Trophoblast cell (in vitro differentiated cells and primary cell): ENCODE measurements around the gene SLC44A2.
A peak's percentile ranks its signal among the peaks of the same experiment; 100 is the strongest.

Experiments
- DNase-seq, 2 donors: peaks; one replicate each; pipeline ENCODE4 v3.0.0-alpha.2; 2016
- H2AFZ ChIP-seq: 2 replicates; pipeline ENCODE4 v1.6.1; 2013; ENCODE audit warnings: low read length, moderate library complexity, mild to moderate bottlenecking; ENCODE audit not compliant: insufficient read depth, poor library complexity
- H2AK5ac ChIP-seq: 2 replicates; pipeline ENCODE4 v1.6.1; 2013; ENCODE audit warnings: mild to moderate bottlenecking, low read length
- H2BK120ac ChIP-seq: 2 replicates; pipeline ENCODE4 v1.6.1; 2013; ENCODE audit warnings: low read length, mild to moderate bottlenecking, moderate library complexity; ENCODE audit not compliant: insufficient read depth, poor library complexity
- H2BK12ac ChIP-seq: 2 replicates; pipeline ENCODE4 v1.6.1; 2013; ENCODE audit warnings: mild to moderate bottlenecking, low read length, moderate library complexity
- H2BK5ac ChIP-seq: 2 replicates; pipeline ENCODE4 v1.6.1; 2013; ENCODE audit warnings: low read length, low read depth, moderate library complexity, mild to moderate bottlenecking; ENCODE audit not compliant: poor library complexity
- H3K14ac ChIP-seq: 2 replicates; pipeline ENCODE4 v1.6.1; 2013; ENCODE audit warnings: mild to moderate bottlenecking, low read length
- H3K18ac ChIP-seq: 2 replicates; pipeline ENCODE4 v1.6.1; 2013; ENCODE audit warnings: mild to moderate bottlenecking, low read length
- H3K23ac ChIP-seq: 2 replicates; pipeline ENCODE4 v1.6.1; 2013; ENCODE audit warnings: low read length
- H3K27ac ChIP-seq: 2 replicates; pipeline ENCODE4 v1.5.1; 2013; ENCODE audit warnings: low read depth, mild to moderate bottlenecking, inconsistent platforms, low read length, moderate library complexity
- H3K27me3 ChIP-seq: 2 replicates; pipeline ENCODE4 v1.6.1; 2013; ENCODE audit warnings: inconsistent platforms, mild to moderate bottlenecking, low read length, moderate library complexity; ENCODE audit not compliant: insufficient read depth
- H3K36me3 ChIP-seq, 2 experiments: 1 replicate in 1 of 2; 2 replicates in 1 of 2; pipeline ENCODE4 v1.6.1; 2013; ENCODE audit warnings: low read length in 2 of 2, mild to moderate bottlenecking in 2 of 2, moderate library complexity in 1 of 2; ENCODE audit not compliant: insufficient read depth in 2 of 2, control insufficient read depth in 1 of 2
- H3K4ac ChIP-seq: 2 replicates; pipeline ENCODE4 v1.6.1; 2013; ENCODE audit warnings: low read depth, mild to moderate bottlenecking, low read length, moderate library complexity
- H3K4me1 ChIP-seq, 2 experiments: 1 replicate in 1 of 2; 2 replicates in 1 of 2; pipeline ENCODE4 v1.6.1; 2013; ENCODE audit warnings: low read length in 2 of 2, mild to moderate bottlenecking in 2 of 2, moderate library complexity in 1 of 2; ENCODE audit not compliant: insufficient read depth in 2 of 2, control insufficient read depth in 1 of 2
- H3K4me2 ChIP-seq: 2 replicates; pipeline ENCODE4 v1.6.1; 2013; ENCODE audit warnings: inconsistent platforms, mild to moderate bottlenecking, low read length, moderate library complexity
- H3K4me3 ChIP-seq: 2 replicates; pipeline ENCODE4 v1.5.1; 2013; ENCODE audit warnings: mild to moderate bottlenecking, low read depth, low read length, inconsistent platforms
- H3K79me1 ChIP-seq: one replicate; pipeline ENCODE4 v1.6.1; 2013; ENCODE audit warnings: low read length
- H3K79me2 ChIP-seq: 2 replicates; pipeline ENCODE4 v1.6.1; 2013; ENCODE audit warnings: low read length, mild to moderate bottlenecking; ENCODE audit not compliant: control insufficient read depth, insufficient read depth, poor library complexity
- H3K9ac ChIP-seq: 2 replicates; pipeline ENCODE4 v1.6.1; 2013; ENCODE audit warnings: mild to moderate bottlenecking, low read length
- H3K9me3 ChIP-seq: 2 replicates; pipeline ENCODE4 v1.6.1; 2013; ENCODE audit warnings: low read depth, mild to moderate bottlenecking, control low read depth, inconsistent platforms, low read length; ENCODE audit not compliant: insufficient read depth
- H4K12ac ChIP-seq: 2 replicates; pipeline ENCODE4 v1.6.1; 2013; ENCODE audit warnings: low read depth, mild to moderate bottlenecking, low read length, moderate library complexity
- H4K8ac ChIP-seq: 2 replicates; pipeline ENCODE4 v1.6.1; 2013; ENCODE audit warnings: low read depth, mild to moderate bottlenecking, low read length, moderate library complexity
- H4K91ac ChIP-seq: one replicate; pipeline ENCODE4 v1.6.1; 2013; ENCODE audit warnings: low read depth, mild to moderate bottlenecking, low read length, moderate library complexity
- whole genome bisulfite sequencing: extraction: QIAGEN DNeasy Blood & Tissue Kit; methylation state at CpG from one replicate; pipeline ENCODE4 v1.1.7; 2013; ENCODE audit warnings: missing lambda C conversion rate; ENCODE audit not compliant: insufficient read length, insufficient coverage; ENCODE audit errors: extremely low coverage; 5-methylcytosine and 5-hydroxymethylcytosine counted together

SLC44A2 gene

DNA sequence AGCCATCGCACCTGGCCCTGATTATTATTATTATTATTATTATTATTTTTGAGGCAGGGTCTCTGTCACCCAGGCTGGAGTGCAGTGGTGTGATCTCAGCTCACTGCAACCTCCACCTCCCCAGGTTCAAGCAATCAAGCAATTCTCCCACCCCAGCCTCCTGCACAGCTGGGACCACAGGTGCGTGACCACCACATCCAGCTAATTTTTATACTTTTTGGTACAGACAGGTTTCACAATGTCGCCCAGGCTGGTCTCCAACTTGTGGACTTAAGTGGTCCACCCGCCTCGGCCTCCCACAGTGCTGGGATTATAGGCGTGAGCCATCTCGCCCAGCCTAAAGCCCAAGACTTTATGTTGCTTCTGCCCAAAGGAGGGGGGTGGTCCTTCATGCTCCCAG lies 32.2 kb upstream of the SLC44A2 start:
- Histone ChIP-seq H4K91ac (peak overlapping the region; percentile 4), H3K4me2 (no peak overlapping the region), H3K79me1 (no peaks in the 10 kb centered on the region), H3K36me3 (no peaks in the 10 kb centered on the region), H3K9me3 (peaks cover 4% of the 10 kb centered on the region), H3K23ac (no peak overlapping the region), H2BK5ac (no peak overlapping the region), H2BK12ac (peak overlapping the region; percentile 23), H3K14ac (no peak overlapping the region), H3K4me1 (peaks cover 2 to 4% of the 10 kb centered on the region in 2 experiments), H2AK5ac (no peak overlapping the region), H3K4me3 (no peak overlapping the region), H2BK120ac (no peak overlapping the region), H3K4ac (no peak overlapping the region), H3K18ac (peak overlapping the region; percentile 11), H4K12ac (no peak overlapping the region), H3K9ac (no peak overlapping the region), H2AFZ (no peak overlapping the region), H3K79me2 (no peaks in the 10 kb centered on the region), H4K8ac (no peak overlapping the region), H3K27ac (no peak overlapping the region), H3K27me3 (no peaks in the 10 kb centered on the region)
- DNase-seq, result no peak
- WGBS, result no CpG with 5 or more reads among the region's 7 CpGs

GRCh38 chr19:10593820-10594637 lies 31.3 kb upstream of the SLC44A2 start:
- Histone ChIP-seq H3K4me1 (peaks cover 2 to 4% of the 10 kb centered on the region in 2 experiments), H2BK120ac (no peak overlapping the region), H3K4me2 (no peak overlapping the region), H3K23ac (peak overlapping the region; percentile 58), H3K9me3 (peaks cover 4% of the 10 kb centered on the region), H3K4ac (no peak overlapping the region), H3K36me3 (no peaks in the 10 kb centered on the region), H3K9ac (peak overlapping the region; percentile 34), H2BK12ac (no peak overlapping the region), H3K18ac (no peak overlapping the region), H3K79me1 (no peaks in the 10 kb centered on the region), H4K91ac (no peak overlapping the region), H3K27ac (peak overlapping the region; percentile 6), H3K4me3 (no peak overlapping the region), H2AFZ (no peak overlapping the region), H3K79me2 (no peaks in the 10 kb centered on the region), H2BK5ac (no peak overlapping the region), H3K27me3 (no peaks in the 10 kb centered on the region), H4K12ac (no peak overlapping the region), H2AK5ac (no peak overlapping the region), H4K8ac (no peak overlapping the region), H3K14ac (no peak overlapping the region)
- no CpG with 5 or more reads among the region's 9 CpGs for WGBS
- peak; percentile 58 to 65 for DNase-seq

- no CpG with 5 or more reads among the region's 5 CpGs for WGBS
- DNase-seq, result no peak
- H2AK5ac ChIP-seq, result no peak overlapping the region
- H3K27me3 ChIP-seq, result no peaks in the 10 kb centered on the region
- peaks cover 20 to 25% of the 10 kb centered on the region in 2 experiments for H3K4me1 ChIP-seq
- no peak overlapping the region for H2BK120ac ChIP-seq
- H2BK5ac ChIP-seq, result no peak overlapping the region
- no peak overlapping the region for H3K4ac ChIP-seq
- no peak overlapping the region for H2AFZ ChIP-seq
- H3K9me3 ChIP-seq, result no peaks in the 10 kb centered on the region
- no peak overlapping the region for H3K18ac ChIP-seq
- no peak overlapping the region for H3K4me2 ChIP-seq
- no peak overlapping the region for H3K9ac ChIP-seq
- no peak overlapping the region for H2BK12ac ChIP-seq
- no peak overlapping the region for H3K14ac ChIP-seq
- no peak overlapping the region for H3K27ac ChIP-seq
- H3K4me3 ChIP-seq, result no peak overlapping the region
- no peak overlapping the region for H4K12ac ChIP-seq
- peaks cover 9% of the 10 kb centered on the region for H3K79me2 ChIP-seq
- H3K79me1 ChIP-seq, result peaks cover 20% of the 10 kb centered on the region
- no peak overlapping the region for H4K8ac ChIP-seq
- no peak overlapping the region for H3K23ac ChIP-seq
- H4K91ac ChIP-seq, result no peak overlapping the region
- peaks cover 0 to 5% of the 10 kb centered on the region in 2 experiments for H3K36me3 ChIP-seq
These were observed 25.2 kb upstream of the SLC44A2 start for GRCh38 chr19:10600149-10600548.

GRCh38 chr19:10601999-10602329 lies 23.4 kb upstream of the SLC44A2 start:
- peak overlapping the region; percentile 33 for H4K8ac ChIP-seq
- H3K36me3 ChIP-seq, result peaks cover 0 to 5% of the 10 kb centered on the region in 2 experiments
- no peak overlapping the region for H3K9ac ChIP-seq
- H3K79me2 ChIP-seq, result peaks cover 9% of the 10 kb centered on the region
- no peak overlapping the region for H3K27ac ChIP-seq
- H3K14ac ChIP-seq, result no peak overlapping the region
- peaks cover 20% of the 10 kb centered on the region for H3K79me1 ChIP-seq
- no peak overlapping the region for H4K91ac ChIP-seq
- H2AFZ ChIP-seq, result peak overlapping the region; percentile 32
- no peak overlapping the region for H2BK120ac ChIP-seq
- DNase-seq, result no peak
- no peak overlapping the region for H4K12ac ChIP-seq
- no peak overlapping the region for H3K4me2 ChIP-seq
- no peaks in the 10 kb centered on the region for H3K9me3 ChIP-seq
- H2BK5ac ChIP-seq, result no peak overlapping the region
- no peaks in the 10 kb centered on the region for H3K27me3 ChIP-seq
- no CpG with 5 or more reads among the region's 7 CpGs for WGBS
- no peak overlapping the region for H3K23ac ChIP-seq
- no peak overlapping the region for H2AK5ac ChIP-seq
- peaks cover 20 to 25% of the 10 kb centered on the region in 2 experiments for H3K4me1 ChIP-seq
- no peak overlapping the region for H2BK12ac ChIP-seq
- H3K4me3 ChIP-seq, result no peak overlapping the region
- H3K4ac ChIP-seq, result no peak overlapping the region
- H3K18ac ChIP-seq, result no peak overlapping the region
